HG02642 (cell line): ENCODE data around the gene CFAP99.
"Not testable (repeated sequence)": the region's sequence is repeated elsewhere in the genome, so short reads cannot be mapped to it uniquely, and the experiment has no call there.

Source experiments
- ATAC-seq: cut with Tn5 transposase; IDR thresholded peaks from one replicate; pipeline ENCODE4 v1.9.1; 2021; ENCODE audit warnings: mild to moderate bottlenecking; ENCODE audit not compliant: unreplicated experiment, poor library complexity

CFAP99 gene

DNA sequence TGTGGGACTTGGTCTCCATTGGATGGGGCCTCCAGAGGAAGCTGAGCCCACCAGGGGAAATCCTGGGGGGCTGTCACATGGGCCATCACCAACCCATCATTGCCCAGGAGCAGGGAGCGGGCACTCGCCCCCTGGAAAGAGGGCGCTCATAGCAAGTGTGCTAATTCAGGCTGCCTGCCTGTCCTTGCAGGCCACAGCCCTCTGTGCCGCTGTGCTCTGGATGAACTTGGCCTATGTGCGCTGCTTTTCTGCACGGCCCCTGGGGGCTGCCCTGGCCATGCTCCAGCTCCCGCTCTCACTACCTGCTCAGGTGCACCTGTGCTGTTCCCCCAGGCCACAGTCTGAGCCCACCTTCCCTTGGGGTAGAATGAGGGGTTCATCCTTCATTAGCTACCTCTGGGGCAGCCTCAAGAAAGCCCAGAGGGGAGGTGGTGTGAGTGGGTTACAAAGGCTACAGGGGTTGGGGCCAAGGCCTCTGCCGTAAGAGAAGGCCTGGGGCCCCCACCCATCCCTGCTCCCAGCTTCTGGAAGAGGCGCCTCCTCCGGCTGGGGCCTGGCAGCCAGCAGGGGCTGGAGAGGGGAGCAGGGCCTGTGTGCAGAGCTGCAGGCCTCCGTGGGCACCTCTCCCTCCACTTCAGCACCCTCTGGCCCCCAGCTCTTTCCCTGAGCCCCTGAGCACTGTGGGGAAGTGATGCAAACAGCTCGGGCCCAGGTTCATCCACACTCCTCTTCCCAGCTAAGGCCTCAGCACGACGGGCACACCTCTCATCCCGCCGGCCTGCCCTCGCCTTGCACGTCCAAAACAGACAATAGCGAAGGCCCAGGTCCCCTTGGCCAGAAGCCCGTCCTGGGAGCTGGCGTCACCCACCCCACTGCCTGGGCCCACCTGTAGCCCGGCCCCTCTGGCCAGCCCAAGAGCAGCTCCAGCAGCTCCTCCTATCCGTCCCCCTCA lies 8.9 kb downstream of the CFAP99 start:
- ATAC-seq = no peak

DNA sequence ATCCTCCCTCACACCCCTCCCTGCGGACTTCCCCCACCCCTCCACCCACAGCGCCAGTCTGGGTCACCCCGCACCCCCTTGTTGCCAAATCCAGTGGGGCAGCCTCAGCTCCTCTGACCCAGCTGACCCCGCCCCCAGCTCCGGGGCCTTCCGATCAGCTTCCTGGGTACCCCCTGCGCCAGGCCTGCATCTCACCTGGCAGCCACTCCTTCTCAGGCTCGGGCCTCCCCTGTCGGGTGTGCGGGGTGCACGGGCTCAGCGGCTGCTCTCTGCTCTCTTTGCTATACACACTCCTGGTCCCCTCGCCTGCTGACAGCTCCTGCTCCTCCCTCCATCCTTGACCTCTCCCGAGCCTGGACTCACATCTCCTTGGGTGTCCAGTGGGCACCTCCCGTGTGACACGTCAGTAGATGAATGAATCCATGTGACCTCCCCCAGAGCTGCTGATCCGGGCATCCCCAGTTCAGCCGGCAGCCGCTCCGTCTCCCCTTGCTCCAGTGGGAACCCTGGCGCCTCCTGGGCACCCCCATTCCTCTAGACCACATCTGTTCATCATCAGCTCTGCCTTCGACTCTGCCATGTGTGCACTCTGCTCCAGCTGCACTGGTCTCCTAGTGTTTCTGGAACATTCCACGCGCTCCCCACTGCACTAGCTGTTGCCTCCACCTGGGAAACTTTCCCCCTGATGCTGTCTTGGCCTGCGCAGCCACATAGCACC lies 9.9 kb downstream of the CFAP99 start:
- no peak for ATAC-seq

DNA sequence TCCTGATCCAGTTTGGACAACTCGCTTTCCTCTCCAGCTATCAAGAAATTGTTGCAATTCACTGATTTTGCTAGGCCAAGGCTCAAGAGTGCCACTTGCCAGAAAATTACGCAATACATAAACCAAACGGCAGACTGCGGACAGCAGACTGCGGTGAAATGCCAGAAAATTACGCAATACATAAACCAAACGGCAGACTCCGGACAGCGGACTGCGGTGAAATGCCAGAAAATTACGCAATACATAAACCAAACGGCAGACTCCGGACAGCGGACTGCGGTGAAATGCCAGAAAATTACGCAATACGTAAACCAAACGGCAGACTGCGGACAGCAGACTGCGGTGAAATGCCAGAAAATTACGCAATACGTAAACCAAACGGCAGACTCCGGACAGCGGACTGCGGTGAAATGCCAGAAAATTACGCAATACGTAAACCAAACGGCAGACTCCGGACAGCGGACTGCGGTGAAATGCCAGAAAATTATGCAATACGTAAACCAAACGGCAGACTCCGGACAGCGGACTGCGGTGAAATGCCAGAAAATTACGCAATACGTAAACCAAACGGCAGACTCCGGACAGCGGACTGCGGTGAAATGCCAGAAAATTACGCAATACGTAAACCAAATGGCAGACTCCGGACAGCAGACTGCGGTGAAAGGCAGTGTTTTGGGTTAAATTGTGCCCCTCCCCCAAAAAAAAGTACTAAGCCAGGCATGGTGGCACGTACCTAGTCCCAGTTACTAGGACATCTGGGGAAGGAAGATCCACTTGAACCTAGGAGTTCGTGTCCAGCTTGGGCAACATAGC lies 11.4 kb downstream of the CFAP99 start:
- ATAC-seq = not testable (repeated sequence)

DNA sequence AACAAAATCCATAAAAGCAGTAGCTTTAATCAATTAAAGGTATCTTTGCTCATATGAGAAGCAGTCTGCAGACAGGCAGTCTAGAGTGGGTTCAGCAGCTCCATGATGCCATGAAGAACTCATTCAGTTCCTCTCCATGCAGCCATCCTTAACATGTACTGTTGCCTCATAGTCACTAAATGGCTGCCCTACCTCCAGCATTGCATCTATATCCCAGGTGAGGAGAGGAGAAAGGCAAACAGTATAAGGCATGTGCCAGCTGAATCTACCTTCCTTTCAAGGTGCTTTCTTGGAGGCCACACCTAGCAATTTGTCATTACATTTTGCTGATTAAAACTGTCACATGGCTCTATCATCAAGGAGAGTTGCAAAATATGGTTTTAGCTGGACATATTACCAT lies 13.2 kb downstream of the CFAP99 start:
- ATAC-seq = no peak

DNA sequence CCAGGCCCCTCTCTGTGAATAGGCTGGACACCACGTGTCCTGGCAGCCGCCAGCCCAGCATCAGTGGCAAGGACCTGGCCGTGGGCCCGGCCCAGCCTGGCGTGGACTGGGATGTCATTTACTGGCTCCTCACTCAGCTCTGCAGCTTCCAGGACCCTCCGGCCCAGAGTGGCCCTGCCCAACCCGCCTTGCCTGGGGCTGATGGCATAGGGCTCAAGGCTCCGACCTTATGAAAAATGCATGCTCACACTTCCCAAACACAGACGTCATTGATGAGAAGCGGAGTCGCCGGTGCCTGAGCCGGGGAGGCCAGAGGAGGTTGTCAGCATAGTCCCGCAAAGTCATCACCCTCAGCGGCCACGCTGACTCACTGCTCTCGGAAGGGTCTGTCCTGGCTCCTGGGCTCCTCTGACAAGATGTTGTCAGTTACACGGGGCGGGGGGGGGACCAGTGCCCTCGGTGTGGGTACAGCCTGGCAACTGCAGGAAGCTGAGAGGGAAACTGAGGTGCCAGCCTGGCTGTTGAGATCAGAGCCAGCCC lies 14.3 kb downstream of the CFAP99 start:
- no peak for ATAC-seq

DNA sequence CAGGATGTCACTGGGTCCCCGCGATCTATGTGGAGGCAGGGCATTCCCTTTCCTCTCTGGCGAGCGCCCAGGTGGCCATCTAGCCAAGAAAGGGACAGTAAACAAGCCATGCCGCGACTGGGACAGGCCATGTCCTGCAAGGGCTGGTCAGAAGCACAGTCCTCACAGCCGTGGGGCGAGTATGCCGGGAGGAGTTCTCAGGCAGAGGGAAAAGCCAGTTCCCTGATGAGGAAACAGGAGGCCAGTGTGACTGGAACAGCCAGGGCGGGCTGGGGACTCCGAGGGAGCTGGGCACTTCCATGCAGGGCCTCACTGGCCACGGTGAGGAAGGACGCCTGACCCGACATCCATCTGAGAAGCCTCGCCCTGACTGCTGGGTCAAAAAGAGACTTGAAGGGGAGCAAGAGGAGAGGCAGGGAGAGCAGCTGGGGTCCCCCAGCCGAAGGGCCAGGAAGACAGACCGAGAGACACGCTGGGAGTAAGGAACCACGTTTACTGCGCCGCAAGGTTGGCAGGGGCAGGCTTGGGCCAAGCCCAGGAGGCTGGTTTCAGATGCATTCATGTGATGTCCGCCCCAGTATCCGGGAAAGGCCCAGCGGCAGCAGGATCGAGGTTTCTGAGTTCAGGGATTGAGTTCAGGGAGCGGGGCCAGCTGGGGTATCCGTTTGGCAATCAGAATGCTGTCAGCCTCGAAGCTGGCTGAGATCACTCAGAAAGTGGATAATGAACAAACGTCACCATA lies 15.0 kb downstream of the CFAP99 start:
- ATAC-seq = no peak

DNA sequence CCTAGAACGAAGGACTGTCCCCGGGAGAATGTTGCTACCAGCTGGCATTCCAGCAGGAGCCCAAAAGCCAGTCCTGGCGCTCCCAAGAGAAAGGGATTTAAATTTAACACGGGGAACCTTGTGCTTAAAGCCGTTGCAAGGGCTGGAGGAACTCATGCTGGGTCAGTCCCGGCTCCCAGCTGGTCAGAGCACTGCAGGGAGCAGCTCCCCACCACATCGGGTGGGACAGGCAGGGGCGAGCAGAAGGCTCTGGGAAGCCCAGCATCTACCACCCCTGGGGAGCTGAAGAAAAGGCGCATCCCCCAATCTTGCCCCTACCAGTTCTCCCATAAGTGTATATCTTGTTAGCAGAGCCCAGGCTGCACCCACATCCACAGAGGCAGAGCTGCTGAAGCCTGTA lies 15.7 kb downstream of the CFAP99 start:
- ATAC-seq = no peak

DNA sequence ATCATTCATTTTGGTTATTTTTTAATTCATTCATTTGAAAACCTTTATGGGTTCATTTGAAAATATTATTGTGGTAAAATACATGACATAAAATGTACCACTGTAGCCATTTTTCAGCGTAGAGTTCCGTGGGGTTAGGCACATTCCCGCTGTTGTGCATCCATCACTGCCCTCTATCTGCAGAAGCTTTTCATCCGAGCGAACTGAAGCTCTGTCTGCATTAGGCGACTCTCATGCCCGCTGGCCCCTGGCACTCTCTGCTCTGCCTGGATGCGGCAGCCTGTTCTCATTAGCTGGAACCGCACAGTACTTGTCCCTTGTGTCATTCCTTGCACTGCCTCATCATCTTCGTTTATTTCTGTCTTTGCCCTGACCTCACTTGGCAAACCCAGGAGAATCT lies 17.5 kb downstream of the CFAP99 start:
- no peak for ATAC-seq

DNA sequence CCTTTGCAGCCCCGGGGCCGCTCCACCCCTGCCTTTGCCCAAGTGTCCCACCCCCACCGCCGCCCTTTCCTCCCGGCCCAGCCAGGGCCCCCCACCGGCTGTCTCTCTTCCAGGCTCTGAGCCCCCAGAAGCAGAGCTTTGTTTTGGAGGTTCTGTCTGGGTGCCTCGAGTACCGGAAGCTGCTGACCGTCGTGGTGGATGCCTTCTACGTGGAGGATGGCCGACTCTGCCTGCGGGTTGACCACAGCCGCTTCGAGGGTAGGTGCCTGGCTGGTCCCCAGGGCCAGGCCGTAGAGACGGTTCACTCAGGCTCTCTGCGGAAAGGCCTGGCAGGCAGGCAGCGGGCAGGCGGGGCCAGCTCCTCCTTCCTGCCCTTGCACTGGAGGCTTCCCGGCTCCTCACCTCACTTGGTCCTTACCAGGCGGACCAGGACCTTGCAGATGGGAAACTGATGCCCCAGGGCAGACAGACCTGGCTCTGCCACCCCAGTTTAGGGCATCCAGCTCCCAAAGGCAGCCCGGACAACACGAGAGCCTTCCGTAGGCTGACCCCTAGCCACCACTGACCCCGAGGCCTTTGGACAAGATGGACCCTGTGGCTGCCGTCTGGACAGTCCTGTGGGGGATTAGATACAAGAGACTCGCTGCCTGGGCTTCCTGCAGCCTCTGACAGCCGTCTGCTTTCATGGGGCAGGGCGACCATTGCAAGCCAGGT lies 18.2 kb downstream of the CFAP99 start:
- ATAC-seq = no peak

DNA sequence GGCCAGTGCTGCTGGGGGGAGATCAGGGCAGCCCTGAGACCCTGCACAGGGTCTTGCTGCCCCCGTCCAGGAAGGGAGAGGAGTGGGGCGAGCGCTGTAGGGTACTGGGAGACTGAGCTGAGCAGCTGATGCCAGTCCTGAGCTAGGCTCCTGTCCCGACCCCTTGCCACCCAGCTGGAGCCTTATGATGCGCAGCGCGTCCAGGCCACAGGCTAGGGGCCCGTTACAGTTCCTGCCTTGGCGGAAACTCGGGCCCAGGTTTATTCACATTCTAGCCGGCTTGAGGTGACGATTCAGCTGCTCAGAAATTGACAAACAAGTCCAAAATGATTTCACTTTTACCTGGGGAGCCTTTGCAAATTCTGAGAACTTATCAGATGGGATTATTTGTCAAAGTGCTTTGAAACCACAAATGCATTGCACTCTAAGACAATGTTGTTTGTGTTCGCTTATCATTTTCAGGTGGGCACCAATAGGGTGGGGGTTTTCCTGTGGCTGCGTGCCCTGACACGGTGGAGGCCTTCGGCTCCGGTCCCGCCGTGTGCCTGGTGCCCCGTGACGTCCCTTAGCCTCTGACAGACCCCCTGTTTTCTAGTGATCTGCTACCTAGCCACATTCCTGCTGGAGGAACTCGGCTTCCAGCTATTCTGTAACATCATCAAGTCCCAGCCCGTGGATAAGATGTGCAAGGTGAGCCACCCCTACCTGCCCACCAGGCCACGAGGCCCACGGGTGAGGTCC lies 18.9 kb downstream of the CFAP99 start:
- no peak for ATAC-seq

DNA sequence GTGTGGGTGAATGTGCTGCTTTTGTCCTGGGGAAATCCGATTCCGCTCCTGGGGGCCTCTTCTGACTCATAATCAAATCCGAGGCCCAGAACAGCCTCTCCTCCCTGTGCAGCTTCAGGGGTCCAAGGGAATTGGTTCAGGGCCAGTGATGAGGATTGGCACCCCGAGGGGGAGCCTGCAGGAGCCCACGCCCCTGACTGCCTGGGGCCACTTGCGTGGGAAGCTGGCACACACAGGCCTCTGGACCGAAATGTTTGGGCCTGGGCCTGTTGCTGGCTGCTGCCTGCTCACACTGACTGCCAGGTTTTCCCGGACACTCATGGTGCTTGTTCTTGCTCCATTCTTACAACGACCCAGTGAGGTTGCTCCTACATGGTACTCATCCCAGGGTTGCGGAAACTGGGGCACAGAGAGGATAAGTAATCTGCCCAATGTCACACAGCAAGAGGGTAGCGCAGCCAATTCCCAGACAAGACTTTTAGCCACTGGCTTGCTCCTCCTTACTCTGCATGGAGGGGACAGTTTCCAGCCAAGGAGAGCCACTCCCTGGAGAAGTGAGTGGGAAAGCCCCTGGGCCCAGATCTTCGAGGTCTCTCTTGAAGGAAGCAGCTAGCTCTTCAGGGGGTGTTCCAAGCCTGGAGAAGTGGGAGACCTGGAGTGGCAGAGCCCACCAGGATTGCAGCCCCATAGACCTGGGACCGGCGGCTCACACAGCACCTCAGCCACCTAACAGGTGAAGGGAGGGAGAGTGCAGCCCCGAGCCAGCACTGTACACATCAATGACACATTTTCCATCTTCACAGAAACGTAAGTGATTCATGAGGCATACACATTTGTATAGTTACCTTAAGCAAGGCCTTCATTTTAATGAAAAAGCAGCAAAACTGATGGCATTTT lies 20.3 kb downstream of the CFAP99 start:
- no peak for ATAC-seq

DNA sequence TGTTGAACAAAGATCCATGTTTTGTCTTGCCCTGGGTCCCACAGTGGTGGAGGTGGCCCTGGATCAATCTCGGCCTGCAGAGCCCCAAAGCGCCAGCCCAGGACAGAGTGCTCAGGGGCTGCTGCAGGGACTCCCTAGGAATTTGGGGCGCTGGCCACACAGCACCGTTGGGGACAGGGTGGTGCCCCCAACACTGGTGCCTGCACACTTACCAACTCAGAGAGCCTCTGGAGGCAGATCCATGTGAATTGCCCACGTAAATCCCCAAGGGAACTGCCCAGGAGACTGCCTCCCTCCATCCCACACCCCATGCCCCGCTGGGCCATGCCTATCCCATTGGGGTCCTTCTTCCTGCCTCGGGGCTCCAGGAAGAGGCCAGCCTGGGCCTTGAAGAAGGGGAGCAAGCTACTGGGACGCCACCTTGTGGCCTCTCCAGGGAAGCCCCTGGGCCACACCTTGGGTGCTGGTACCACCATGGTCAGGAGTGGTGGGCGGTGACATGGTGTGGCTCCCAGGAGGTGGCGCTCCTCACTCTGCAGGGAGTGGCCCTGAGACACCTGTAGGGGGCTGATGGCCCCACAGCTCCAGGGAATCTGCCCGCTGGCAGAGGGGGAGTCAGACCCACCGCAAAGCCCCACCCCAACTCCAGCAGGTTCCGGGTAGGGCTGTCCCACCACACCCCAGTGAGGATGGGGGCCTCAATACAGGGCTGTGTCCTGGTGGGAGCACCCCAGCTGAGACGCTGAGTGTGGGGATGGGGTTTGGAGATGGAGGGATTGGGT lies 22.8 kb downstream of the CFAP99 start:
- ATAC-seq = peak; percentile 83

DNA sequence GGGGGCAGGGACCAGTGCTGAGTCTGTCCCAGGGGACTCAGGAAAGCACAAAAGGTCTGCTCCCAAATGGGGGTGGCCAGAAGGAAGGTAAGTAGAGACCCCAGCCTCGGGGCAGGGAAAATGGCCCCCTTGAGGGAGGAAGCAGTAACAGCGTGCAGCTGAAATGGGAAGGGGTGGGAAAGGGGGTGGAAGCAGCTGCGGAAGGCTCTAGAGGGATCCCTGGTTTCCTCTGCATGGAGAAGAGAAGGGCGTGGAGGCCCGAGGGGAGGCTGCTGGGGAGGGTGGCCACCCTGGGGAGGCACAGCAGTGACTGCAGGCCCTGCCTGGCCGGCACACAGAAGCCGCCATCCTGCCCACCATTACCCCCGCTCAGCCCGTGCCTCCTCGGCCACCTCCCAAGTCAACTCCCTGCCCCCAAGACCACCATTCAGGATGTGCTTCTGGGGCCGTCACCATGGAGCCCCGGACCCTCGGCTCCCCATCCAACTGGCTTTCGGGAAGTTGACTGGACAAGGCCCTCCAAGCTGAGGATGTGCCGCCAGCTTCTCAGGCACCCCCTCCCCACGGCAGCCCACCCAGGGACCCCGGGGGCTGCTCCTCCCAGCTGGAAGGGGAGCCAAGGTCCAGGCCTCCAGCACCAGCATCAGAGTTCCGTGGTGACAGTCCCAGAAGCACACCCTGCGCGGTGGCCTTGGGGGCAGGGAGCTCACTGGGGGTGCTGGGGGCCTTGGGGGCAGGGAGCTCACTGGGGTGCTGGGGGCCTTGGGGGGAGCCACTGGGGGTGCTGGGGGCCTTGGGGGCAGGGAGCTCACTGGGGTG lies 23.6 kb downstream of the CFAP99 start:
- ATAC-seq = no peak

DNA sequence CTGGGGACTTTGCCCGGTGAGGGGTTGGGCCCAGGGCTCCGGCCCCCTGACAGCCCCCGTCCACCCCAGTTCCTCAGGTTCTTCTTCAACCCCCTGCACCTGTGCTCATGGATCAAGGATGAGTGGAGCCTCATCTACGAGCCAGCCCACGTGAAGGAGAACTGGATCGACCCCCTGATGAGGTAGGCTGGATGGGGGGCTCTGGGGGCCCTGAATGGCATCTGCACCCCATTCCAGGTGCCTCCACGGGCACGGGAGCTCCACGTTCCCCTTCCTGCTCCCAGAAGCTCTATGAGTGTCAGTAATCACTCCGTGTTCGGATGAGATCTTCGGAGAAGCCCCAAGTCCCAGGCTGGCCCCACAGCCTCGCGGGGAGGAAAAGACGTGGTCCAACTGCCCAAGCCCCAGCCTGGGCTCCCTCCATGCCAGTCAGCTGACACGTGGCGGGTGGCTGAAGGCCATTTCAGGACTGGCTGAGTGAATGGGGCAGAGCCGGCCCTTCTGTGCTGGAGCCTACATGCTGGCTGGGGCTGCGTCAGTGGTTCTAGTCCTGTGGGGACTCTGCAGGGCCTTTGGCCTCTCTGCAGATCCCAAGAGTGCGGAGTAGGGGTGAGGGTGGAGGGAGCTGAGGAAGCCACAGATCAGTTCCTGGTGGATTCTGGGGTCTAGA lies 24.4 kb downstream of the CFAP99 start:
- no peak for ATAC-seq

DNA sequence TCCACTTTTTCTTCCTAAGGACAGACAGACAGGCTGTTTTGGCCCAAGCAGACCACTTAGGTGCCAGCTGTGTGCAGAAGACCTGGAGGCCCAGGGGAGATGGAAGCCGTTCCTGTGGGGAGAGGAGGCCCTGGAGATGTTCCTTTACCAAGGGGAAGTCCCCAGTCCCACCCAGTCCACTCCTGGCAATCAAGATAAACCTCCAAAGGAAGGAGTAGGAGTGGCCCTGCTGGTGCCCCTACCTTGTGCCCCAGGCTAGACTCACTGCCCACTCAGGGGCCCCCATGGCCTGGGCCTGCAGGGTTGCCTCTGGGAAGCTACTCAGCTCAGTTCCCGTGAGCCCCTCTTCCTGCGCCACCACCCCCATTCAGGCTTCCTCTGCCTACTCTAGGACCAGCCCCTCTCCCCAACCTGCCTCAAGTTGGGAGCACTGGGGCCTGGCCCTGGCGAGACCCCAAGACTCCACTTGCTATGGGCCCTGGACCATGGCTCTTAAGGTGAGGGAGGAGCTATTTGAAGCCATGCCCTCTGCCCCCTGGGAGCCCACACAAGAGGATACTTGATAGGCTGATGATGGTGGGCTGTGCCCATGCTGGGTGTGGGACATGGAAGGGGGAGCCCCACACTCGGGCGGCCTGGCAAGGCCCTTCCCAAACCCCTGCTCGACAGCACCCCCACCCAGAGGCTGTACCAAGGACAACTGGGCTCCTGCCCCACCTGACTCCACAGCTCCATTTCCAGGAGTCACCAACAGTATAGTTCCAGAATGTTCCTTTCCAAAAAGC lies 25.4 kb downstream of the CFAP99 start:
- no peak for ATAC-seq
